GM18951 (cell line): Measurements from ENCODE around the gene MAGEA10.
"Not testable (repeated sequence)": the region's sequence is repeated elsewhere in the genome, so short reads cannot be mapped to it uniquely, and the experiment has no call there.

Experiments
- POLR2A ChIP-seq: IDR thresholded peaks from 4 replicates; pipeline ENCODE4 v1.6.1; 2011; ENCODE audit warnings: mild to moderate bottlenecking; ENCODE audit not compliant: insufficient read length, insufficient read depth; ENCODE audit errors: extremely low read depth
- in situ Hi-C: fragments of 300-500 bp; cut with MboI; formaldehyde crosslinking; loops from one replicate; pipeline ENCODE4 v1.12.0; 2022; ENCODE audit warnings: low sequenced_read_pairs, mixed read lengths, inconsistent platforms; ENCODE audit not compliant: unreplicated experiment

Gene MAGEA10

DNA sequence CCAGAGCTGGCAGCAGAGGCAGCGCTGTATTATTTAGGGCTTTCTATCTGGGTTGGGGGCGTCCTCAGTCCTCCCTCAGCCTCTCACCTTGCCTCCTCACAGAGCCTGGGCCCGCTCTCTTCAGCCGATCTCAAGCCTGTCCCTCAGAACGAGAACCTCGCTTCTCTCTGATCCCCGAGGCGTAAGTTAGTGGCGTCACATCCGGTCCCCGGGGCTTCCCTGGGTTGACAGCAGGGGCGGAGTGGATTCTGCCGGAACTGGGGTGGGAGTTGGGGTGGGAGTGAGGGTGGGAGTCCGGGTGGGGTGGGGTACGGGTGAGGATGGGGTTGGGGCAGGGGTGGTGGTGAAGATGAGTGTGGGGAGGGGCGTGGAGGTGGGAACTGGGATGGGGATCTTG, at the start of gene MAGEA10:
TSS of gene MAGEA10 (minus strand) at position 190 of the 397 bp plus-strand sequence. CDS start 2,957 bp downstream, outside the sequence.
- in situ Hi-C loops: no loop called here
- TF ChIP-seq POLR2A: no peak

DNA sequence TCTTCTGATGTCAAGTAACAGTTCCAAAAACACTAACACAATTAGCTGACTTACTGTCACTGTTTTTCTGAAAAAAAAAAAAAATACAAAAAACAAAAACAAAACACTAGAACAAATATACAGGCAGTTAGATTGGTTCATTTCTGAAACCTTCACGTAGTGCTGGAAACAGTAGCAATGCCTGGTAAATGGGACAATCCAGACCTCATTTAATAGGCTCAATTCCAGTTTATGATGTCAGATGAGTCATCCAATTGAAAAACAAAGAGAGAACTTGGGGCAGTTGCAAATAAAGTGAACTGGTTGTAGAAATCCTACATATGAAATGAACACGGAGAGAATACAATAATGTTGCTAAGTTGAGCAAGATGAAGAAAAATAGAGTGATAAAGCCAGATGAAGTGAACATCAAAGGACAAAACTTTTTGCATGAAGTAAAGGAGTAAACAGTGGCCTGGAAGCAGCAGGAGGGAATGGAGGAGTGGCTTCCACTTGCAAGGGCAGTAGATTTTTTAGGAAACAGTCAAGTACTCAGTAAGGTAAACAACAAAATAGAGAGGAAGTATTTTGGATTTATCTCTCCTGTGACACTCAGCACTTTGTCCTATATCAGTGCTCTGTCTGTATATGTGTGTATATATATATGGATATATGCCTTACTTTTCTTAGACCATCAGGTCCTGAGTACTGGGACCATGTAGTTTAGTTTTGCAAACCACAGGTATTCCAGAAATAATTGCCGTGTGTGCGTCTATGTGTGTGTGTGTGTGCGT, 39.3 kb upstream of the MAGEA10 start:
- in situ Hi-C loops: no loop called here
- TF ChIP-seq POLR2A: no peak

DNA sequence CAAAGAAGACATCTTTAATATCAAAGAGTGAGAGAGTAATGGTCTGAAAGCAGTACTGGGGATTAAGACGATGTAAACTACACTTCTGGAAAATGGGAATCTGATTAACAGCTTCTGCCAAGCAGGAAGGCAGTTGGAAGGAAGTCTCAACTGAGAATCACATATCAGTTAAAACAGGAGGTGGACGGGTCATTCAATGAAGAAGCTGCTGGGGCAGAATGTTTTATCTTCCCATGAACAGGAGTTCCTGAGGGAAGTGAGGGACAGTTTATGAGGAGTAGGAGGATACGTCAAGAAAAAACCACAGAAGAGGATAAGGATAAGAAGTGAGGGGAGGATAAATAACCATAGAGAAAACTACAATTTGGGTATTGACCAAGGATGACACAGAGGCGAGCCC, 38.7 kb upstream of the MAGEA10 start:
- in situ Hi-C loops: no loop called here
- TF ChIP-seq POLR2A: no peak

DNA sequence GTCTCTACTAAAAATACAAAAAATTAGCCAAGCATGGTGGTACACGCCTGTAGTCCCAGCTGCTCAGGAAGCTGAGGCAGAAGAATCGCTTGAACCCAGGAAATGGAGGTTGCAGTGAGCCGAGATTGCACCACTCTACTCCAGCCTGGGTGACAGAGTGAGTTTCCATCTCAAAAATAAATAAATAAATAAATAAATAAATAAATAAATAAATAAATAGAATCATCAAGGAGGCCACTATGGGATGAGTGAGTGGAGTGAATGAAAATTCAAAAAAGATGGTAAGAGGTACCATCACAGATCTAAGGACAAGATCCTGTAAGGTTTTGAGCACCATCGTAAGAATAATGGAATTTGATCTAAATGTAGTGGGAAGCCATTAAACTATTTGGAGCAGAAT, 37.5 kb upstream of the MAGEA10 start:
- in situ Hi-C loops: not testable (repeated sequence)

DNA sequence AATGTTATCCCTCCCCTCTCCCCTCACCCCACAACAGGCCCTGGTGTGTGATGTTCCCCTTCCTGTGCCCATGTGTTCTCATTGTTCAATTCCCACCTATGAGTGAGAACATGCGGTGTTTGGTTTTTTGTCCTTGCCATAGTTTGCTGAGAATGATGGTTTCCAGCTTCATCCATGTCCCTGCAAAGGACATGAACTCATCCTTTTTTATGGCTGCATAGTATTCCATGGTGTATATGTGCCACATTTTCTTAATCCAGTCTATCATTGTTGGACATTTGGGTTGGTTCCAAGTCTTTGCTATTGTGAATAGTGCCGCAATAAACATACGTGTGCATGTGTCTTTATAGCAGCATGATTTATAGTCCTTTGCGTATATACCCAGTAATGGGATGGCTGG, 35.5 kb upstream of the MAGEA10 start:
- in situ Hi-C loops: not testable (repeated sequence)

DNA sequence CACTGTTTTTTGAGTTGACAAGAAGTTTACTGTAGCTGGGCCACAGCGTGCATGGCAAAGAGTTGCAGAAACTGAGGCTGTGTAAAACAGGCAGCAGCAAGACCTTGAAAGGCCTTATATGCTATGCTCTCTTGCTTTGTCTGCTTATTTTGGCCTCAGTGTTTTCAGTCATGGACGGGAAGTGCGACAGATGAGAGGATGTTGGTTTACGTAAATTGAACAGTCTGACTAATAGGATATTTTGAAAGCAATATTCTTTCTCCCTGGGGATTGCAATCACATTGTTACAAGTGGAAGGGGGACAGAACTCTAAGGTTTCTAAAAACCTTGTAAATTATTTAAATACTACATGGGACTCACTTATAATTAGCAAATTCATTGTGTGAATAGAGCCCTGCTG, 32.2 kb upstream of the MAGEA10 start:
- in situ Hi-C loops: no loop called here
- no peak for TF ChIP-seq POLR2A

DNA sequence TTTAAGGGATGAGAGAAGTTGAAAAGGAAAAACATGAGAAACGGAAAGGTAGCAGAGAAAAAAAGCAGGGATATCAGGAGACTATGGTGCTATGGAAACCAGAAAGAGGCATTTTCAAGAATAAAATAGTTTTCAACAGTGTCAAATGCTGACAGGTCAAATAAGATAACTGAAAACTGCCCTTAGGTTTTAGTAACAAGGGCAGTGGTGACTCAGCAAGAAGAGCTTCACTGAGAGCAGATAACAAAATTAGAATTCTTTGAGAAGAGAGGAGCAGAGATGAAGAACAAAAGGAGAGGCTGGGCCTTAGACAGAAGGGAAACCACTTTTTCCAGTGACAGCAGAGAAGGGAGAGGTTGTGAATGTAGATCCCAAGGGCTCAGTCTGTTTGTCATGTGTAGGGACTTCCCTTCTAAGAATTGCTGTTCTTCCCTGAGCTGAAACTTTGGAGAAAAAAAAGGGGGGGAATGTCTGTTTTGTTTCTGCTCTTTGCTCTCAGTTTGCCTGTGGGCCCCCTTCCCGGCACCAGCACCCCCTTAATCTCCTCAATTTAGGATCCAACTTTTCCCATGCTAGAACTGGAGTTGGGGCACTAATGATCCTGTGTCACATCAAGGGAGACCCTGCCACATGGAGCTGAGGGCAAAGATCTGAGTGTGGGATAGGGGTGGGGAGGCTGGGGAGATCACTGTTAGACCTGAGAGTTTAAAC, 26.8 kb upstream of the MAGEA10 start:
- TF ChIP-seq POLR2A: no peak
- in situ Hi-C loops: no loop called here

DNA sequence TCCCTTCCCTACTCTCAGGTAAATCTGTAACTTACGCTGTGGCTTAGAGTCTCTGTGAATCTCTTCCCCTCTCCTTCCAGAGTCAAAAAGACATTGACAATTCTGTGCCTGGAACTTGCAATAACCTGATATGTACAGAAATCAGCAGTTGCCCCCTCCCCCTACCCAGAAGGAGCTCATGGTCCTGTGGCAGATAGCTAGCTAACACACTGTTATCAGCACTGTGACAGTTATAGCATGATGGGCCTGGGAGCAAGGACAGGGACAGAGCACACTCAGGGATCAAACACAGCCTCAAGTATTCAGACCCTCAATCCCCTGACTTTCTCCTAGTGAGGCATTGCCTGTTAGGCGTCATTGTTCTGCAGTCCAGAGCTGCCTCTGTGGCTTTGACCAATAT, 18.7 kb upstream of the MAGEA10 start:
- in situ Hi-C loops: no loop called here
- no peak for TF ChIP-seq POLR2A

DNA sequence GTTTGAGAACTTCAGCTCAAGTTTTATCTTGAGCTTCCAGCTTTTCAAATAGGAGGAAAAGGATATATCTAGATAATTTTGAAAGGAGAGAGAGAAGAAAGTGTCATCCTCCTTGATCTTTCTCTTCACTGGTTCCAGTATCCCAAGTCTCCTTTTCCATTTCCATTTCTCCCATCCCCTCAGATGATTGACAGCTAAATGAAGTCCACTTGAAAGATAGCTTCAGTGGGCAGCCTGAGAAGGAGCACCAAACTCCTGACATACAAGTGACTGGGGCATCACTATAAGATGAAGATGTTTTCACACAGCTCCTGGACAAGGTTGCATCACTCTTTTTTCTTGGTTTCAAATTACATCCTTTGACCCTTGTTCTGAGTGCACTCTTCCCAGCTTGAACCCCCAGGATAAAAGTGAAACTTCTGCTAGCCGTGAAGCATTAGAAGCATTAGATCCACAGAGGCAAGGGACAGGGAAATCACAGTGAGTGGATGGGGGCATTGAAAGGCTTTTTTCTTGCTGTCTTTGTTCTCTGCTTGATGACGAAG, 17.5 kb upstream of the MAGEA10 start:
- no peak for TF ChIP-seq POLR2A
- in situ Hi-C loops: no loop called here

DNA sequence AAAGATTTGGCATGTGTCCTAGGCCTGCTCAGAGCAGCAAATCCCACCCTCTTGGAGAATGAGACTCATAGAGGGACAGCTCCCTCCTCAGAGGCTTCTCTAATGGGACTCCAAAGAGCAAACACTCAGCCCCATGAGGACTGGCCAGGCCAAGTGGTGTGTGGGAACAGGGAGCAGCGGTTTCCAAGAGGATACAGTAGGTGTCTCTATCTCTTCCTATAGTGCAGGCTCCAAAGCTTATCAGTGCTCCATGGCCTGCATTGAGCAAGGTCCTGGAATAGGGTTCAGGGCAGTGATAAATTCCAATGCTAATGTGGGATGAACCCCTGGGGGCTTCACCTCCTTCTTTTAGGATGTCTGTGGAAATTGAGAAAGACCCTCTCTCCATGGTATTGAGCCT, 15.7 kb upstream of the MAGEA10 start:
- no peak for TF ChIP-seq POLR2A

DNA sequence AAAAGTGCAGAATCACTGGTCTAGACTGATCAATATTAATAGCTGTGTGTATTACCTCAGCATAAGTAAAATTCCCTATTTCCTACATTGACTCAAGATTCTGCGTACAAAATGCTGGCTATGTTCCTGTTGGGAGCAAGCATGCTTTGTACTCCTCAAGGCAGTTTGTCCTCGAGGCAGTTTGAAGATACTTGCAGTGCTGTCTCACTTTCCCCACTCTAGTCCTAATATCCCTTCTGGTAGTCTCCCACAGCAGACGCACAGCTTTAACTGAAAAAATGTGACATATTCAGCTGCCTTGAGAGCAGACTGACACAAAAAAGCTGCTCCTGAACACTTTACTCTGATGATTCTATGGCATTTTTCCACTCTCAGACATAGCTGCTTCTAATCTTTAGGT, 12.9 kb upstream of the MAGEA10 start:
- in situ Hi-C loops: no loop called here

More for the DNA sequence above, 15.7 kb upstream of the MAGEA10 start:
- in situ Hi-C loops: no loop called here

DNA sequence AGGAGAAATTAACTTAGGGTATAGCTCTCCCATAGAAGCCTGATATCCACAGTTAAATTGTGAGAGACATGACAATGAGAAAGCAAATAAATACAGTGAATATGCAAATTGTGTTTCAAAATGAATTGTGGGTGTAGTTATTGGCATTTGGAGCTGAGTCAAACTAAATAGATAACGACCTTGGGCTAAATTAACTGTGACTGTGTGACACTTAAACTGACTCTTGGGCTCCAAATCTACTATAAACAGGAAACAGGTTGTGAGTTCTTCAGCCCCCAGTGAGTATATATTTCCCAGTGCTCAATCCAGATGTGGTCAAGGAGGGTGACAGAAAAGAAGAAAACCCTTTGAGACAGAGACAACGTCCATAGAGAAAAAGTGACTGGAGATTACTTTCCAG, 11.3 kb upstream of the MAGEA10 start:
- no peak for TF ChIP-seq POLR2A
- in situ Hi-C loops: no loop called here

More for the DNA sequence above, 12.9 kb upstream of the MAGEA10 start:
- TF ChIP-seq POLR2A: no peak

DNA sequence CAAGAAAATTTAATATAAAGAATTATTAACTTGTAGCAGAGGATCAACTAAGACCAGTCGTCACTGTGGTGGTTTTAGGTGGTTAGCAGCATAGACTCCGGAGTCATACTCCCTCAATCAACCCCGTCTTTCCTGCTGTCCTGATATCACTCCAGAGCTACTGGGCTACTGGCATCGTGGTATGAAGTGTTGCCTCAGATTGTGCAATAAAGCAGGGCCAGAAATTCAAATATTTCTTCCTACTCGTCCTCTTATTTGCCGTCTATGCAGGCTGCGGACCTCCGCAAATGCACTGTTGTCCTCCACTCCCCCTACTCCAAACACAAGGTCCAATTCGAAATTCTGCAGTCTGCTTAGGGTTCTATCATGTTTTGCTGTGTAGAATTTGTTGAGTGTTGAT, 1.2 kb upstream of the MAGEA10 start:
- in situ Hi-C loops: no loop called here

More for the DNA sequence above, 1.2 kb upstream of the MAGEA10 start:
- TF ChIP-seq POLR2A: no peak
